GM19468 (cell line): ENCODE measurements around the gene TMEM38B.
"Not testable (repeated sequence)": the region's sequence is repeated elsewhere in the genome, so short reads cannot be mapped to it uniquely, and the experiment has no call there.

Experiments used
- ATAC-seq: cut with Tn5 transposase; IDR thresholded peaks from one replicate; pipeline ENCODE4 v1.9.1; 2021; ENCODE audit warnings: mild to moderate bottlenecking, moderate library complexity, moderate number of reproducible peaks; ENCODE audit not compliant: unreplicated experiment; ENCODE audit errors: extremely low read depth

Gene TMEM38B

GRCh38 chr9:105712773-105713172 is 18.4 kb downstream of the TMEM38B start:
- no peak for ATAC-seq

- ATAC-seq, result no peak
Observed at GRCh38 chr9:105713260-105714019, 19.1 kb downstream of the TMEM38B start.

- ATAC-seq, result no peak
Observed at GRCh38 chr9:105714020-105714331, 19.6 kb downstream of the TMEM38B start.

- ATAC-seq, result no peak
Observed at GRCh38 chr9:105716146-105716545, 21.8 kb downstream of the TMEM38B start.

GRCh38 chr9:105722099-105722498 is 27.8 kb downstream of the TMEM38B start:
- ATAC-seq, result no peak

- ATAC-seq, result no peak
Observed at GRCh38 chr9:105725370-105725769, 31.0 kb downstream of the TMEM38B start.

GRCh38 chr9:105728230-105728629 is 33.9 kb downstream of the TMEM38B start:
- ATAC-seq, result not testable (repeated sequence)

- ATAC-seq, result not testable (repeated sequence)
Observed at GRCh38 chr9:105731420-105731819, 37.1 kb downstream of the TMEM38B start.

GRCh38 chr9:105735366-105735765 is 41.0 kb downstream of the TMEM38B start:
- ATAC-seq, result no peak

- ATAC-seq, result no peak
Observed at GRCh38 chr9:105737205-105737604, 42.9 kb downstream of the TMEM38B start.

GRCh38 chr9:105742088-105742487 is 47.7 kb downstream of the TMEM38B start:
- no peak for ATAC-seq

- ATAC-seq, result not testable (repeated sequence)
Observed at GRCh38 chr9:105747325-105747724, 53.0 kb downstream of the TMEM38B start.

- ATAC-seq, result no peak
Observed at GRCh38 chr9:105751761-105752160, 57.4 kb downstream of the TMEM38B start.

GRCh38 chr9:105757496-105758251 is 63.3 kb downstream of the TMEM38B start:
- no peak for ATAC-seq

GRCh38 chr9:105760053-105760452 is 65.7 kb downstream of the TMEM38B start:
- ATAC-seq, result no peak

GRCh38 chr9:105782561-105783494 is 88.5 kb downstream of the TMEM38B start:
- not testable (repeated sequence) for ATAC-seq

- not testable (repeated sequence) for ATAC-seq
Observed at GRCh38 chr9:105783495-105783872, 89.1 kb downstream of the TMEM38B start.

GRCh38 chr9:105786796-105787195 is 92.5 kb downstream of the TMEM38B start:
- not testable (repeated sequence) for ATAC-seq

GRCh38 chr9:105816202-105816744 is 121.9 kb downstream of the TMEM38B start:
- ATAC-seq, result no peak

- ATAC-seq, result no peak
Observed at GRCh38 chr9:105816981-105817380, 122.6 kb downstream of the TMEM38B start.
